HT1080 (cell line): Measurements from ENCODE around the gene IL21. TPM values are rescaled to one million over a fixed set of nuclear protein-coding genes. Genes with fewer than 3 reads are reported as not detected.

Source experiments
- DNase-seq: peaks from one replicate; pipeline ENCODE4 v3.0.0-alpha.2; 2015; ENCODE audit warnings: low read depth
- total RNA-seq: library from RNA; depleted of rRNA; stranded (reverse); fragments of >200 nt; shearing (Covaris generic); gene quantifications from 2 replicates; pipeline ENCODE4 v1.2.3, GENCODE V29; 2014

The IL21 gene
- total RNA-seq, 1 experiment from 2014 or later: not detected

DNA sequence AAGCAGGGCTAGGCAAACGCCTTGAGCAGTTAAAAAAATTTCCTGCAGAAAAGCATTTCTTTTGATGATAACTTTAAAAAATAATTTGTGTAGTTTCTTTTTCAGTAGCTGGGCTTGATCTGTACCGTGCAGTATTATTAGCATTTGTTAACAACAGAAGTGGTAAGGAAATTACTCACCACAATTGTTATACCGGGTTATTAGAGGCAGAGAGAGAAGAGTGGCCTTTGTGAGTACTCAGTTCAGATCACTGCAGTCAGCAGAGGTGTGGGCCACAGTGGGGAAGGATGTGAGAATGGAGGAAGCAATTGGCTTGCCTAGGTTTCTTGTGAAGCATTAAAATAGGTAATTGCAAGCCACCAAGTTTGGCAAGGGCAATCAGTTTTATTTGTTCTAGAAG lies 14.3 kb upstream of the IL21 start:
- peak; percentile 4 for DNase-seq

DNA sequence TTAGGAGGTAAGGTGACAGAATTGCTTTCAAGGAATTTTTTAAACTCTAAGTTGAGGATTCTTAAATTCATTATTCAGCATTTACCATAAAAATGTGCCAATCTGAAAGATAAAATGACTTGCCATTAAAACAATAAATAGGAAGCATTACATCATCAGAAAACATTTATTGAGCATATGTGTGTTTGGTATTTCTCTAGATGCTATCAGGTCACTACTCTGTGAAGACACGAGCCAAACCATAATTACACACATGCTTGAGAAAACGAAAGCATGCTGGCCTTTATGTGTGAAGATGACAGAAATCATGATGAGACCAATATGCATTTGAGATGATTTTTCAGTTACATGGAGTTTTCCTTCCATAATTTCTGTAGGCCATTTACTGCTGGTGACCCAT lies 12.3 kb upstream of the IL21 start:
- no peak for DNase-seq

DNA sequence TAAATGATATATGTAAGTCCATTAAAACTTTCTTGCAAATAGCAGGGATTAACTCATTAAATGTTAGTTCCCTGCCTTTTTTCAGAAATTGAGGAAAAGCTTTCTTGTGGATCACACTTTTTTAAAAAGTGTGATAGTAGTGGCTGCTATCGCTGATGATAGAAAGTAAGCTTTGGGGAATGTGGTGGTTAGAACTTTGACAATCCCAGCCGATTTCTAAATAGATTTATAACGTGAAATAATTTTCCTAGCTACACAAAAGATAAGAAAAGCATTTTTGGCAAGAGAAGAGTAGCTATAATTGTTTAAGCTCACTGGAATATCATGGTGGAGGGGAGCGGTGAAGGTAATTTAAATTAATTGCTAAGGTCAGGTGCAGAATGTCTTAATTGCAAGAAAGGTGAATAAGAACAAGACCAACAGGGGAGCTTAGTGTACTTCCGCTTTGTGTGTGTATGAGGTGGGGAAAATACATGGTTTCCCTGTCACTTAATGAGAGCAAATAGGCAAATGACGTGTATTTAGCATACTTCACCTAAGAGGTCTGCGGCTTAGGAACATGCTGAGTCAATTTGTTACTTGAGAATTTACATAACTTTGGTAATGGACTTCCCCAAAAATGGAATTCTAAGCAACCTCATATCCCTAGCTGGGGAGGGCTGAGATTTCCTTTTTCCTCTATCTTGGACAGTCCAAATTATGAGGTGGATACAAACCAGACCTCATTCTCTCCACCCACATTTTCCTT lies 11.7 kb upstream of the IL21 start:
- no peak for DNase-seq

DNA sequence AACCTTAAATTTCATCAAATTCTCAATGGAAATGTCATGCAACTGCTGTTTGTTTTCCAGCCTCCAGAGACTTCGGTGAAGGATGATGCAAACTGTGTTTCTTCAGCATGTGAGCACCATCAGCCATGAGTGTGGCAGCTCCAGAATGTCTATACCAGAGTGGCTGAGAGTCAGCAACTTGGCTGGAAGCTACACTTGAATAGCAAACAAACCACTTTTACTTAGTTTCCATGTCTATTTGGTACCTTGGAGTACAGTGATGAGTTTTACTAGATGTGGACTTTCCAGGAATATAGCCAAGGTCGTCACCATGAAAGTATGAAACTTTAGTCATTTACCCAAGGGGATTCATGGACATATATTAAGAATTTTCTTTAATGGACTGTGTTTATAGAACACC lies 4.3 kb upstream of the IL21 start:
- no peak for DNase-seq

DNA sequence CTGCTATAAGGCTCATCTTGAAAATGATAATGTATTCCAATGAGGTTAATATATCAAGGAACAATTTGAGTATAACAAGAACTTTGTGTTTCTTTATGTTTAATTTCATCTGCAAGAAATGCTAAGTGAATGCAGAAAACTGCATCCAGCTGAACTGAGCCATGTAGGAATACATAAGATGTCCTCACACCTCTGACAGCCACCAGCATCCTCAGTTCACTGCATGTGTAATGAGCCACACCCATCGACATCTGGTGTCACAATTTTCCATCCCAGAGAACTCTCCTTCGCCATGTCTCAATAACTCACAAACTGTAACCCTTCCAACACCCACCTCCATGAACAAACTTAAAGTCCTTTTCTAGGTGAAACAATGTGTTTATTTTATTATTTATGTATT lies 3.3 kb upstream of the IL21 start:
- no peak for DNase-seq

DNA sequence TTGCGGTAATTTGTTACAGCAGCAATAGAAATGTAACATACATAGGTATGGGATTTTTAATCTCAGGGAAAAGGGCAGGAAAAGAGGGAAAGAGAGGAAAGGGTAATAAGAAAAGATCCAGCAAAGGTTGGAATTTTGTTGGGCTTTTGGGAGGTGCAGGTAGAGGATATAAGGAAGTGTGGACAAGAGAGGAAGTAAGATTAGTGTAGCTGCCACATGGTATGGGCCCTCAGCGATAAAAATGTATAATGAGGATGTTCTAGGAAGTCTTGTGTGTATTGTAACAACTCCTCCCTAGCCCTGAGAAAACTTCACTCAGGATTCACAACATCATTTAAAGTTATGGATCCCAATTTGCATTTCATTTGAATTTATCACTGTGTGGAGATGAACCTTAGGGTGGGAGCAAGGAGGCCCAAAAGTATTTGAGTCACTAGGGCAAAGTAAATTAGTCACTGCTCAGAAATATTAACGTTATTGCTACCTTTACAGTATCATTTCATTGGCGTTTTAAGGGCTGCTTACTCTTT lies 2.8 kb upstream of the IL21 start:
- no peak for DNase-seq

DNA sequence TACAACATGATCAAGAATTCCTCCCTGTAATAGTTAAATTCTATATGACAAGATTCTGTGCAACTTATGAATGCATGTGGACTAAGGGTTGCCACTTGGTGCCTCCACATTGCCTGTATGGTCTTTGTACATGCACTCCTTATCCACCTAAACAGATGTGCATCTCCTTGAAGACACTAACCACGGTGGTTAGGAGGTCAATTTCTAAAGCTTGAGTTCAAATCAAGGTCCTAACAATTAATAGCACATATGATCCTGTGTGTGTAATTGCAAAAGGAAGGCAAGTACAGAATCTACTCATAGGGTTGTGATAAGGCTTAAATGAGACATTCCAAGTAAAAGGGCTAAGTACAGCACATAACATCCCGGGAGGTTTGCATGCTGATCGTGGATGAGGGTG lies 1.5 kb upstream of the IL21 start:
- no peak for DNase-seq

DNA sequence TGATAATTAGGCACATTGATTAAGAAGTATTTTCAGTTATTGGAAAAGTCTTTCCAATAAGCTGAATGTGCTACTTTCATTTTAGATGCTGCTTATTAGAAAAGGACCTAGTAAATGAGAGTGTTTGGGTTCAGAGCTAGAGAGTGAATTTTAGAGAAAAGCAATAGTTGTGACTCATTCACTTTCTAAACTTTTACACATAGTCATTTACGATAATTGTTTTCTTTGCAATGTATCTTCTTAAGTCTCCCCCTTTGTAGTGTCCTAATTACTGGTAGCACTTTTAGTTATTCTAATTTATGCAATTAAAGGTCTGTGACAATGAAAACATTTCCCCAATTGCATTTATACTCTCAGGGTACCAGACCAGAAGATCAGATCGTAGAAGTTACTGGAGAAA lies 1.3 kb downstream of the IL21 start:
- DNase-seq: no peak

DNA sequence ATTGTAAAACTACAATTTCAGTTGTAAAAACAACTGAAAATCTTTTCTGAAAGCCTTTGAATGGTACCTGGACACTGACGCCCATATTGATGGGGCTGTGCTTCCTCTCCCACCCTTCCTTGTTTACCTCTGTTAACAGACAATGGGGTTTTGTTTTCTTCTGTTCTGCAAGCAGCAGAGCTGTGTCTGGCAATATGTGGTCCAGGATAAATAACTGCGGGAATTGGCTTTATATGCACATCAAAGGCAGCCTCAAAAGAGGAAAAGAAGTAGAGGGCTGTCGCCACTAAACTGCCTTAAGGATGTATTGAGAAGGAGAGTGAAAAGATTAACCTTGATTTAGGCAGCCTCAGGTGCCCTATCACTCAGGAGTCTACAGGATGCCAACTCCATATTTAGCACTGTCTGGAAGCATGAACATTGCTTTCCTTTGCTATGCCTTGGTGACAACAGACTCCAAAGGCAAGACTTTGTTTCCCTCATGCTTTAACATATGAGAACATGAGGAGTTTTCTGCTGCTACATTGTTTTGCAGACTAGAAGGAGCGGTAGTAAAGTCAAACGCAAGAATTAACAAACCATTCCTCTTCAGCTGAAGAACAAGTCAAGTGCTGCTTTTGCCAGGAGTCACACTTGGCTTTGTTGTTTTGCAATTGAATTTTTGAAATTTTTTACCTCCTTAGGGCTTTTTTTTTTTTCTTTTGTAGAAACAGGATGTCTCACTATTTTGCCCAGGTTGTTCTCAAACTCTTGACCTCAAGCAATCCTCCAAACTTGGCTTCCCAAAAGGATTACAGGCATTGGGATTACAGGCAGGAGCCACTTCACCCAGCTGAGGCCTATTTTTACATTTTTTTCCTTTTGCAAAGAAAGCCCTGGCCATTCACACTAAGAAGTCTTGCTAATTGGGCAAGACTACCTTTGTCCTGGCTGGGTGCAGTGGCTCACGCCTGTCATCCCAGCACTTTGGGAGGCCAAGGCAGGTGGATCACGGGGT lies 3.0 kb downstream of the IL21 start:
- DNase-seq: no peak

DNA sequence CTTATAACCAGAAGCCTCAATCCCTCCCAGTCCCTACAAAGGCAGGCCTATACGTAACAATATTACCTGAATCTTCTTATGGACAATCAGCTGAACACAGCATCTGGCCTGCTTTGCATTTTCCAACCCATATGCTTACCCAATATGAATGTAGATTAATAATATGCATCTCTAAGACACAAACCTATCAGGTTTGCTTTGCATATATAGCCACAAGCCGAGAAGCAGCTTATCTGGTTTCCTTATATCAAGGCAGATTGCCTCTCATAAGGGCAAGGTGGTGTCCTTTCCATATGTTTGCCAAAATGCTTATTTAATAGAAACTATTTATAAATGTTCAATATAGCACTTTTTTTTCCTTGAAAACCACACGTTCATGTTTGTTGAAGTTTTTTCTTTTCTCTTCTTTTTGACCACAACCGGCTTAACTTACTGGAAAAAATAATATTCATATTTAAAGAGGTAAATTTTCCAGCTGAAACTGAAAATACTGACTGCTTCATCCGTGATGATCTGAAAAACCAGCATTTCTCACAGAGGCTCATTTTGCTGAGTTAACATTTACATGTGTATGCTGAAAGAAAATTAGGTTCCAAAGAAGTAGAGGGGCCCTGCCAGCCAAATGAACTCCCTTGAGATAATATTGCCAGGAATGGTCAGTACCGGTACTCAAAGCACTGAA lies 3.8 kb downstream of the IL21 start:
- no peak for DNase-seq

DNA sequence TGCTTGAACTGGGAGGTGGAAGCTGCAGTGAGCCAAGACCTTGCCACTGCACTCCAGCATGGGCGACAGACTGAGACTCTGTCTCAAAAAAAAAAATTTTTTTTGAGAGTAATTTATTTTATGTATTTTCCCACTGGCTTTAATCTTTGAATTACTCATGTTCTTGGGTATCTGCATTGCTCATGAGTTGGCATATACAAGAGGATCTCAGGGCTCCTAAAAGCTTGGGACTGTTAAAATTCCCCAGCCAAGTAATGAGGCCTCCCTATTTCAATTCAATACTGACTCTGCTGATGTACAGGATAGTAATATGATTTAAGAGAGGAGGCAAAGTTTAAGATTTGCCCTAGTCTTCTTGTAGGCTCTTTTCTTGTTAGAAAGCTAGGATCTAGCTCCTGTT lies 6.2 kb downstream of the IL21 start:
- DNase-seq: no peak

DNA sequence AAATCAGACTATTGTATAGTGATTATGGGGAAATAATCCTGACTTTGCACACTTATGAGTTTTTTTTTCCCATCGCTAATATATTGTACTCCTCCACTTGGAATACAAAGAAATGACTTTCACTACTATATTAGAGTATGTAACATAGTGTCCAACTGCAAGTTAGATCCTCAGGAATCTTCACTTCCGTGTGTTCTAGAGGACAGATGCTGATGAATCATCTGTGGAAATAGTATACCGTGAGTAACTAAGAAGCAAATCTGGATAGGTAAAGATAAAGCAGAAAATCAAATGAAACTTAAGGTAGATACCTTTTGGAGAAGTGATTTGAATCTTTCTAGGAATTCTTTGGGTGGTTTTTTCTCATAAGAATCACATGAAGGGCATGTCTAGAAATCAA lies 8.3 kb downstream of the IL21 start:
- peak; percentile 41 for DNase-seq

DNA sequence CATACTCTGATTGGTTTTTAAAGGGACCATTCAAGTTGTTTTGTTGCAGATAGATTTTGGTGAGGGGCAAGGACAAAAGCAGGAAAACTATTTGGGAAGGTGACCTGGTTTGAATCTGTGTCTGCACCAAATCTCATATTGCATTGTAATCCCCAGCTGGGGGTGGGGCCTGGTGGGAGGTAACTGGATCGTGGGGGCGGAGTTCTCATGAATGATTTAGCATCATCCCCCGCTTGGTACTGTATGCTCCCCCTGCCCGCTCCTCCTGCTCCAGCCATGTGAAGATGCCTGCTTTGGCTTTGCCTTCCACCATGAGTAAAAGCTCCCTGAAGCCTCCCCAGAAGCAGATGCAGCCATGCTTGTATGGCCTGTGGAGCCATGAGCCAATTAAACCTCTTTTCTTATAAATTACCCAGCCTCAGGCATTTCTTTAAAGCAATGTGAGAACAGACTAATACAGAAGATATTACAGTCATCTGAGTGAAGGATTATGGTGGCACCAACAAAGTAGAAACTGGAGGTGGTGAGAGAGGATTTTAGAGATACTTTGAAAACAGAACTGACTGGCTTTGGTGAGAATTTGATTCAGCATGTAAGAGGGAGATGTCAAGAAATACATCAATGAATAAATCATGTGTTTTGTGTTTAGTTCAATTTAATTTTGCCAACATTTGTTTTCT lies 14.4 kb downstream of the IL21 start:
- no peak for DNase-seq

DNA sequence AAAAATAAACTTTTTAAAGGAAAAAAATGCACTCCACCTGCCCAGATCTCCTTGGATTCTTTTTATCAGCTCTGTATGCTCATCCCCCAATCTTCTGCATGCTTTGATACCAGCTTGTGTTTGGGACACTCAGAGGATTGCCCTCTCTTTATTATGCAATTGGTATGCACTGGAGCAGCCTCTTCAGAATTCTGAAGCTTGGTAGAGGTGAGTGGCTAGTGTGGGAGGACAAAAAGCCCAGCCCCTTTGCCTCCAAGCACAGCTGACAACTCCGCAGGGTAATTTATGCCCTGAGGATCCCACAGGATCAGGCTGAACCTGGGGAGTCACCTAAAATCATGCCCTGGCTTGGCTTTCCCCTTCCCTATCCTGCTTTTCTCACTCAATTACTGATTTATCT lies 16.7 kb downstream of the IL21 start:
- DNase-seq: no peak

DNA sequence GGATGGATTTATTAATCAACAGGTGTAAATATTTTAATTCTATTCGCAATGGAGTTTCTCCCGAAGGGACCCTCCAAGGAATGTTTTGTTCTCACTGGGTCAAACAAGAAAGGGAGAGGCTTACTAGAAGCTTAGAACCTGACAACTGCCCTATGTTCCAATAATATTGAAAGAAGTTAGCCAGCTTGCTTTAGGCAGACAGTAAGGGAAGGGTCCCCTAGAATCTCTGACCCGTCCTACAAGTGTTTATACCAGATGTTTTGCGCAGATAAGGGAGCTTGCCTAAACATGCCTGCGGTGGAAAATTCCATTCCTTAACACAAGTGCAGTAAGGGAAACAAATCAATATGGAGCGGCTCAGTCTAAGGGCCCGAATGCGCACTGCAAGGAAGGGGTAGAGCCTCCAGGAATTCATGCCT lies 17.7 kb downstream of the IL21 start:
- DNase-seq: no peak

DNA sequence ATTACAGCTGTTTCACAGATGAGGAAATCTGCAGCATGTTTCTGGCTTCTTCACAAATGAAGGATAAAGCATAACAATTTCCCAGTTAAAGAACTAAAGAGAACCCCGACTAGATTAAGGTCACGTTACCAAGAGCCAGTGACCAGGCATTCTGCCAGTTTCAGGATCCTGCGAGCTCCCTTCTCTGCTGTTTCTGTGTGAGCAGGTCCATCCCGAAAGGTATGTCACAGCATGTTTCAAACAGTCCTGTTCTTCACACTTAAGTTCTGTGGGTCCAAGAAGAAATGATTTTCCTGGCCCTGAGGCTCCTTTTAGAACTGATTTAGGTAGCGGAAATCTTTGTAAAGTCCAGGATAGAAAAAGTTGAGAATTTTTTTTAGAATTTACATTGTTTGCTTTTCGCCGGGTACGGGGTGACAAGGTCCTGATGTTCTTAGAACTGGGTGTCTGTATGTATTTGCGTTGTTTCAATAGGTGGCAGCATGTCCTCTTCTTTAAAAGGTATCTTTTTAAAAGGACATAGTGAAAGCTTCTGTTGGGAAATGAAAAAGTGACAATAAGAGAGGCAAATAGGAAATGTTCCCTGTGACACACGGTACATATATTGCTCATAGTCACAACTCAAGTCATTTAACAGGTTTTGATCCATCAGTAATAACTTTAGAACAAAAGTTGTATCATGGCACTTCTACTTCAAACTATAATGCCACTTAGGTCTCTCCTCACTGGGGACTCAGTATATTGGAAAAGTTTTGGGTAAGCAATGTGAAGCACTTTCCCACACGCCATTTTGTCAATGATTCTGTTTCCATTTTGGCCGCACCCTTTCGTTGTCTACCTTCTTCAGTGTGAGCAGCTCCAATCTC lies 18.4 kb downstream of the IL21 start:
- DNase-seq: peak; percentile 71

DNA sequence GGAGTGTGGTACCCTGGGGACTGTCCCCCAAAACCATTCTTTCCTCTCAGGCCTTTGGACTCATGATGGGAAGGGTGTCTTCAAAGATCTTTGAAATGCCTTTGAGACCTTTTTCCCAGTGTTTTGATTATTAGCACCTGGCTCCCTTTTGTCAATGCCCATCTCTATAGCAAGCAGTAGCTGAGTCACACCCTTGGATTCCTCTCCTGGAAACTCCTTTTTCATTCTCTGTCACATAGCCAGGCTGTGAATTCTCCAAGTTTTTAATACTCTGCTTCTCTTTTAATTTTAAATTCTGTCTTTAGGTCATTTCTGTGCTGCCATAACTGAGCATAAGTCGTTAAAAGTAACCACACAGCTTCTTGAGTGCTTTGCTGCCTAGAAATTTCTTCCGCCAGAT lies 29.7 kb downstream of the IL21 start:
- DNase-seq: no peak

DNA sequence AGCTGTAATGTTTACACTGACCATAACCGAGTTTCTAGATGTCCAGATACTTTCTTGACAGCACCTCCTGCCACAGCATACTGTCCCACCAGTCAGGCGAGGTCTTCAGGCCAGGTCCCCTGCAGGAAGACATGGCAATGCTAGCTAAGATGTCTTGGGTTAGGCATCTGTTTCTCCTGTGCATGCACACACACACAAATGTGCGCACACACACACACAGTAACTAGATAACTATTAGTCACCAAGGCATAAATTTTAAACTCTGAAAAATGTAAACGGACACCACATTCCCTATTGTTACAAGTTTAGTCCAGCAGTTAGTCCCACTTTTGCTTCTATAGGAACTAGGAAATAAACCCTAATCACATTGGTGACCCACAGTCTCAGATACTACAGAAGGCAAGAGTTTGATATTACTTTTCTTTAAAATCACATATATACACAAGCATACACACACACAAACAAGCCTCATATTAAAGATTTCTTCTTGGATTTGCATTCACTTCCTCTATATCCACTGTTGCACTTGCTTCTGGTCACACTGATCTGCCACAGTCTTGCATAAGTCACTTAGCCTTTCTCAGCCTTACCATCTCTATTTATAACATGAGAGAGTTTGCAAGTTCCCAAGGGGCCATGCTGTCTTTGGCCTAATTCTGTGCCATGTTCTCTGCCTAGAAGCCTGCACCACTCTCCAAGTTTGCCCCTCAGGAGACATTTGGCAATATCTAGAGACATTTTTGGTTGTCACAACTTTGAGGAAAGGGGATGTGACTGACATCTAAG lies 32.2 kb downstream of the IL21 start:
- peak; percentile 51 for DNase-seq

DNA sequence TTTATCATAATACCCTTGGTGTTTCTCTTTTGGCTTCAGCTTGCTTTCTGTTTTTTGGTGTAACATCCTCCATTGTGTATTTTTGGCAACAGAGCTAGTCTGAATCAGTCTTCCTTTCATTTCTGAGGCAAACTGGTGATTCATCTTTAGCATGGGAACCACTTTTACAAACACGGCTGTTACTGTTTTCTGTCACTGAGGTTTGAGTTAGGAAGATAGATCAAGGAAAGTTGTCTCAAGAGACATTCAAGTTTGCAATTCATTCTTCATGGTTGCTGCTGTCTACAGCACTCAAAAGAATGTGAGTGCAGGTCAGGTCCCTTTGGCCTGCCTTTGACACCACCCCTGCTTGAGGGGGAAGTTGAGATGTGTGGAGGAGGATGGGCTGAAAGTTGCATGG lies 36.3 kb downstream of the IL21 start:
- peak; percentile 87 for DNase-seq
